Measurements from ENCODE around the gene PCDH7.

PCDH7 gene

GRCh38 chr4:30720021-30720660 is at the start of gene PCDH7:
Gene PCDH7, plus strand, starts transcription at chr4:30720369. Its CDS starts 1,054 bp downstream, at chr4:30721423.
- DNase-seq = no peak

GRCh38 chr4:30671926-30672448 is 48.2 kb upstream of the PCDH7 start:
- DNase-seq = no peak

- no peak for DNase-seq
Measured at GRCh38 chr4:30696191-30696590, 24.0 kb upstream of the PCDH7 start.

GRCh38 chr4:30714408-30715031 is 5.6 kb upstream of the PCDH7 start:
- no peak for DNase-seq

- DNase-seq = no peak
Measured at GRCh38 chr4:30716158-30716557, 4.0 kb upstream of the PCDH7 start.

- no peak for DNase-seq
Measured at GRCh38 chr4:30716681-30717207, 3.4 kb upstream of the PCDH7 start.

GRCh38 chr4:30717208-30718020 is 2.8 kb upstream of the PCDH7 start:
- no peak for DNase-seq

- DNase-seq = no peak
Measured at GRCh38 chr4:30718021-30718542, 2.1 kb upstream of the PCDH7 start.

GRCh38 chr4:30718641-30719453 is 1.3 kb upstream of the PCDH7 start:
- DNase-seq = no peak

- DNase-seq = no peak
Measured at GRCh38 chr4:30719454-30720020, 632 bp upstream of the PCDH7 start.

- no peak for DNase-seq
Measured at GRCh38 chr4:30720661-30721184, 554 bp downstream of the PCDH7 start.

GRCh38 chr4:30721185-30722091 is 1.3 kb downstream of the PCDH7 start:
- DNase-seq = no peak

GRCh38 chr4:30722092-30722358 is 1.9 kb downstream of the PCDH7 start:
- DNase-seq = no peak

GRCh38 chr4:30722359-30723200 is 2.4 kb downstream of the PCDH7 start:
- no peak for DNase-seq

GRCh38 chr4:30723201-30723955 is 3.2 kb downstream of the PCDH7 start:
- DNase-seq = no peak

- DNase-seq = no peak
Measured at GRCh38 chr4:30724247-30724646, 4.1 kb downstream of the PCDH7 start.

- no peak for DNase-seq
Measured at GRCh38 chr4:30725562-30725961, 5.4 kb downstream of the PCDH7 start.

- no peak for DNase-seq
Measured at GRCh38 chr4:30726090-30726675, 6.0 kb downstream of the PCDH7 start.

GRCh38 chr4:30727409-30727808 is 7.2 kb downstream of the PCDH7 start:
- no peak for DNase-seq
